Measurements from ENCODE around the gene EGFLAM.

EGFLAM gene

GRCh38 chr5:38471709-38472108 is 213.3 kb downstream of the EGFLAM start:
- DNase-seq (ENCODE audit: low spot score), result no peak

- DNase-seq (ENCODE audit: low spot score), result no peak
Measured at GRCh38 chr5:38472541-38472940, 214.2 kb downstream of the EGFLAM start.

GRCh38 chr5:38473008-38473407 is 214.6 kb downstream of the EGFLAM start:
- no peak for DNase-seq (ENCODE audit: low spot score)

- no peak for DNase-seq (ENCODE audit: low spot score)
Measured at GRCh38 chr5:38478166-38478565, 219.8 kb downstream of the EGFLAM start.

- no peak for DNase-seq (ENCODE audit: low spot score)
Measured at GRCh38 chr5:38478878-38479277, 220.5 kb downstream of the EGFLAM start.

GRCh38 chr5:38479315-38479904 is 221.1 kb downstream of the EGFLAM start:
- no peak for DNase-seq (ENCODE audit: low spot score)

- DNase-seq (ENCODE audit: low spot score), result no peak
Measured at GRCh38 chr5:38483805-38484398, 225.5 kb downstream of the EGFLAM start.

- DNase-seq (ENCODE audit: low spot score), result no peak
Measured at GRCh38 chr5:38494175-38494574, 235.8 kb downstream of the EGFLAM start.

- no peak for DNase-seq (ENCODE audit: low spot score)
Measured at GRCh38 chr5:38494763-38495162, 236.4 kb downstream of the EGFLAM start.

- DNase-seq (ENCODE audit: low spot score), result no peak
Measured at GRCh38 chr5:38497946-38498345, 239.6 kb downstream of the EGFLAM start.

GRCh38 chr5:38500573-38501260 is 242.4 kb downstream of the EGFLAM start:
- DNase-seq (ENCODE audit: low spot score), result no peak

GRCh38 chr5:38506302-38506701 is 247.9 kb downstream of the EGFLAM start:
- DNase-seq (ENCODE audit: low spot score), result no peak

- no peak for DNase-seq (ENCODE audit: low spot score)
Measured at GRCh38 chr5:38509185-38509584, 250.8 kb downstream of the EGFLAM start.

All from LoVo (cell line).